Spleen (tissue), 7 donors: Measurements from ENCODE around the gene MAGI2.

ENCODE experiments used
- CTCF ChIP-seq, 11 experiments: fragments of 200-600 bp in 7 of 11; fragments of 450-650 bp in 4 of 11; sonication (generic) in 4 of 11; IDR thresholded peaks in 8 of 11; conservative IDR thresholded peaks in 3 of 11; 1 replicate in 7 of 11; 2 replicates in 4 of 11; pipeline versions ENCODE4 v1.4.0 to v1.8.0; 2016 to 2021; ENCODE audit warnings: antibody characterized with exemption in 11 of 11, inconsistent platforms in 4 of 11, mild to moderate bottlenecking in 1 of 11
- POLR2A ChIP-seq, 3 donors: fragments of 450-650 bp; IDR thresholded peaks; one replicate each; pipeline ENCODE4 v1.5.1; 2017; ENCODE audit warnings: antibody characterized with exemption in 3 of 3, mild to moderate bottlenecking in 1 of 3
- POLR2AphosphoS5 ChIP-seq, 3 donors: sonication (generic); formaldehyde crosslinking; IDR thresholded peaks; one replicate each; pipeline ENCODE4 v1.5.1; 2017; ENCODE audit warnings: antibody characterized with exemption in 3 of 3
- donor health status: DM: no; HTN: no; CAD: no; lungs with moderate emphysema.
- donor health status: DM: no; HTN: no; CAD: no.
- donor health status: DM: no; HTN: no; CAD: no.

GRCh38 chr7:78673272-78673671 is 780.2 kb downstream of the MAGI2 start:
- TF ChIP-seq CTCF (IDR thresholded peaks at IDR 0.05 in 8 of 11, conservative IDR thresholded peaks at IDR 0.05 in 3 of 11) (no peak), POLR2AphosphoS5 (IDR thresholded peaks at IDR 0.05) (no peak), POLR2A (IDR thresholded peaks at IDR 0.05) (no peak)
